ENCODE results near the gene TBX1.

The TBX1 gene

GRCh38 chr22:19761725-19762567 lies 1.4 kb downstream of the TBX1 start:
- peak overlapping the region; percentile 76 for H3K4me3 ChIP-seq (ENCODE audit: low read depth, low read length)
- TF ChIP-seq MYC (IDR thresholded peaks at IDR 0.05; ENCODE audit: low read depth, low read length): no peak
- TF ChIP-seq, protein P1, sequence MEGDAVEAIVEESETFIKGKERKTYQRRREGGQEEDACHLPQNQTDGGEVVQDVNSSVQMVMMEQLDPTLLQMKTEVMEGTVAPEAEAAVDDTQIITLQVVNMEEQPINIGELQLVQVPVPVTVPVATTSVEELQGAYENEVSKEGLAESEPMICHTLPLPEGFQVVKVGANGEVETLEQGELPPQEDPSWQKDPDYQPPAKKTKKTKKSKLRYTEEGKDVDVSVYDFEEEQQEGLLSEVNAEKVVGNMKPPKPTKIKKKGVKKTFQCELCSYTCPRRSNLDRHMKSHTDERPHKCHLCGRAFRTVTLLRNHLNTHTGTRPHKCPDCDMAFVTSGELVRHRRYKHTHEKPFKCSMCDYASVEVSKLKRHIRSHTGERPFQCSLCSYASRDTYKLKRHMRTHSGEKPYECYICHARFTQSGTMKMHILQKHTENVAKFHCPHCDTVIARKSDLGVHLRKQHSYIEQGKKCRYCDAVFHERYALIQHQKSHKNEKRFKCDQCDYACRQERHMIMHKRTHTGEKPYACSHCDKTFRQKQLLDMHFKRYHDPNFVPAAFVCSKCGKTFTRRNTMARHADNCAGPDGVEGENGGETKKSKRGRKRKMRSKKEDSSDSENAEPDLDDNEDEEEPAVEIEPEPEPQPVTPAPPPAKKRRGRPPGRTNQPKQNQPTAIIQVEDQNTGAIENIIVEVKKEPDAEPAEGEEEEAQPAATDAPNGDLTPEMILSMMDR (IDR thresholded peaks at IDR 0.05; ENCODE audit: low read depth, low read length): no peak
- TF ChIP-seq, protein P2, sequence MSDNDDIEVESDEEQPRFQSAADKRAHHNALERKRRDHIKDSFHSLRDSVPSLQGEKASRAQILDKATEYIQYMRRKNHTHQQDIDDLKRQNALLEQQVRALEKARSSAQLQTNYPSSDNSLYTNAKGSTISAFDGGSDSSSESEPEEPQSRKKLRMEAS (IDR thresholded peaks at IDR 0.05; ENCODE audit: low read depth, low read length): no peak
- TF ChIP-seq POLR2A (IDR thresholded peaks at IDR 0.05; ENCODE audit: extremely low read depth, insufficient read length): no peak
- peak; percentile 85 for DNase-seq (ENCODE audit: low read depth)

DNA sequence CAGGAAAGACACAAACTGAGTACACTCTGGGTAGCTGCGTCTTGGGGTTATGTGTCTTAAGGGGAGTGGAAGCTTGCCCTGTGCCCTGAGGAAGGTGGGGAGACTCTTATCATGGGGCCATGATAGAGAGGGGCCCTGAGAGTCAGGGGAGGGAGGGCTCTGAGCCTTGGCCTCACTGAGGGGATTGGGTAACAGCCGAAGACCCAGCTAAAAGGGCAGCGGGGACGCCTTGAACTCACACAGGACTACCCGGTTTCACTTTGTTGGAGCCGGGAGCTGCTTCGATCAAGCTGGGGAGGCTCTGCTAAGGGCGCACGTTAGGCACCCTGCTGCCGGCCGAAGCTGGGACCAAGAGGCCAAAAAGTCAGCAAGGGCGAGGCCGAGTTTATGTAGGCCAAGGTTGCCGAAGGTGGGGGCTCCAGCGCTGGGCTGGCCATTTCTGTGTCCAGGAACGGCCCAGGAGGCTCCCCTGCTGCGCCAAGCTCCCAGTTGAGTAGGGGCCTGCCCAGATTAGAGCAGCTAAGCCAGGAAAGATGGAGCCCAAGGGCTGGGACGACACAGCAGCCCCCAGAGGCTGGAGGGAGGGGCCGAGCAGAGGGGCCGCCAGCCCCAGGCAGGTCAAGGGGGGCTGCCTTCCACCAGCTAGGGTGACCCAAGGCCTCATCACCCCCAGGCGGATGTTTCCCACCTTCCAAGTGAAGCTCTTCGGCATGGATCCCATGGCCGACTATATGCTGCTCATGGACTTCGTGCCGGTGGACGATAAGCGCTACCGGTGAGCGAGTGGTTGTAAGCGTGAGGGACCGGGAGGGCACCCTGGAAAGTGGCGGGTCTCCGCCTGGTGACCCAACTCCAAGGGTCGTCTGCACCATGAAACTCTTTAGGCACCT lies 2.2 kb downstream of the TBX1 start:
- no peak for TF ChIP-seq MYC (IDR thresholded peaks at IDR 0.05; ENCODE audit: low read depth, low read length)
- TF ChIP-seq POLR2A (IDR thresholded peaks at IDR 0.05; ENCODE audit: extremely low read depth, insufficient read length): no peak
- no peak for DNase-seq (ENCODE audit: low read depth)
- H3K4me3 ChIP-seq (ENCODE audit: low read depth, low read length): peak overlapping the region; percentile 76

DNA sequence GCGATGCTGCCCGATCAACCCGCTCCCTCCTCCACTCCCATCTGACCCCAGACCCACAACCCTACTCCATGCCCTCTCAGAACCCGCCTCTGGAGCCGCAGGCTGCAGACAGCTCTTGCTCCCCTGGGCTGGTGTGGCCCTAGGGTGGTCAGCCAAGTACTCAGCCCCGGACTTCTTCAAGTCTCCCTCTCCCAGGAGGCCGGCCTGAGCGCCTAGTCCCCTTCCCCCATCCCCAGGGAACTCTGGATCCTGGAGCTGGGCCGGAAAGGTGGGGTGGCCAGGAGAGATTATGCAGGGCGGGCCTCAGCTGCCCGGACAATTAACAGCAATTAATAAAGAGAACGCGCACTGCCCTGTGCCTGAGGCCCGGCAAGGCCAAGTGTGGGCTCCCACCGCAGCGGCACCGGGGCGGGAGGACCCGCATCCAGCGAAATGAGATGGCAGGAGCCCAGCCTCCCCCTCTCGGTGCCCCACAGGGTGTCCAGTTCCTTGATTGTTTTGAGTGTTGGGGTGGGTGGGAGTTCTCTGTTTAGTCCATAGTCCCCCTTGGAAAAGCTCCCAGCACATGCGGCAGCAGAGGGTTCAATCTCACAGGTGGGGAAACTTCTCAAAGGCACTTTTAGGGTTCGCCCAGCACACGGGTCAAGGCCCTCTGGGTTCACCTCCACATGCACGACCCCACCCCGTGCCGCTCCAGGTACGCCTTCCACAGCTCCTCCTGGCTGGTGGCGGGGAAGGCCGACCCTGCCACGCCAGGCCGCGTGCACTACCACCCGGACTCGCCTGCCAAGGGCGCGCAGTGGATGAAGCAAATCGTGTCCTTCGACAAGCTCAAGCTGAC lies 3.1 kb downstream of the TBX1 start:
- TF ChIP-seq, protein P1 (IDR thresholded peaks at IDR 0.05; ENCODE audit: low read depth, low read length): no peak
- no peak for TF ChIP-seq MYC (IDR thresholded peaks at IDR 0.05; ENCODE audit: low read depth, low read length)
- no peak for TF ChIP-seq POLR2A (IDR thresholded peaks at IDR 0.05; ENCODE audit: extremely low read depth, insufficient read length)
- no peak for DNase-seq (ENCODE audit: low read depth)
- no peak overlapping the region for H3K4me3 ChIP-seq (ENCODE audit: low read depth, low read length)

GRCh38 chr22:19764299-19764593 lies 3.7 kb downstream of the TBX1 start:
- no peak for DNase-seq (ENCODE audit: low read depth)
- TF ChIP-seq, protein P1 (IDR thresholded peaks at IDR 0.05; ENCODE audit: low read depth, low read length): no peak
- TF ChIP-seq POLR2A (IDR thresholded peaks at IDR 0.05; ENCODE audit: extremely low read depth, insufficient read length): no peak
- TF ChIP-seq, protein P2 (IDR thresholded peaks at IDR 0.05; ENCODE audit: low read depth, low read length): no peak
- TF ChIP-seq MYC (IDR thresholded peaks at IDR 0.05; ENCODE audit: low read depth, low read length): no peak
- H3K4me3 ChIP-seq (ENCODE audit: low read depth, low read length): no peak overlapping the region

- TF ChIP-seq MYC (IDR thresholded peaks at IDR 0.05; ENCODE audit: low read depth, low read length): peak; percentile 48; the same call in 1 of the 2 replicates
- TF ChIP-seq POLR2A (IDR thresholded peaks at IDR 0.05; ENCODE audit: extremely low read depth, insufficient read length): no peak
- no peak overlapping the region for H3K4me3 ChIP-seq (ENCODE audit: low read depth, low read length)
- DNase-seq (ENCODE audit: low read depth): no peak
Observed at GRCh38 chr22:19764636-19765476, 4.3 kb downstream of the TBX1 start.

DNA sequence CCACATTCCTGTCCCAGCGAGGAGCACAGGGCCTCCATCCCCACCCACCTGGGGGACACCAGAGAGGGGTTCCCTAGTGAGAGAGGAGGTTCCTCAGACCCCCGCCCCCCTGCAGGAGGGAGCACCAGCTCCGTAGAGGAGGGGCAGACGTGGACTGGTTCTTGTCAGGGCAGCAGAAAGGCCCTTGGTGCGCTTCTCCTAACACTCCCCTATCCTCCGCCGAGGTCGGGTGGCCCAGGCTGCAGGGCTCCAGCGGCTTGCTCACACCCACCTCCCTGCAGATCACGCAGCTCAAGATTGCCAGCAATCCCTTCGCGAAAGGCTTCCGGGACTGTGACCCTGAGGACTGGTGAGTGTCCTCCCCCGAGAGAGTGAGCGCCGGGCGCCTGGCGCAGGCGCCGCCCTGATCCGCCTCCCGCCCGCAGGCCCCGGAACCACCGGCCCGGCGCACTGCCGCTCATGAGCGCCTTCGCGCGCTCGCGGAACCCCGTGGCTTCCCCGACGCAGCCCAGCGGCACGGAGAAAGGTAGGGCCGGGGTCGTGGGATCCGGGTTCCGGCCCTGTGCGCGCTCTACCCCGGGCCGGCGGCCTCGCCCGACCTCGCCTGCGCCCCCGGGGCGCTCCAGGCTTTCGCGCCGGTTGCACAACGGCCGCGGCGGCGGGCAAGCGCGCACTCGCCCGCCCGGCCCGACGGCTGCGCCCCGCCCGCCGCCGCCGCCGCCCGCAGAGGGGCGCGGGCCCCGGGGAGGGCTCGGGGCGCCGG lies 5.1 kb downstream of the TBX1 start:
- peak overlapping the region; percentile 25 for H3K4me3 ChIP-seq (ENCODE audit: low read depth, low read length)
- DNase-seq (ENCODE audit: low read depth): peak; percentile 83
- TF ChIP-seq, protein P1 (IDR thresholded peaks at IDR 0.05; ENCODE audit: low read depth, low read length): no peak
- TF ChIP-seq MYC (IDR thresholded peaks at IDR 0.05; ENCODE audit: low read depth, low read length) (no peak; the same call in 1 of the 2 replicates), POLR2A (IDR thresholded peaks at IDR 0.05; ENCODE audit: extremely low read depth, insufficient read length) (no peak)
- TF ChIP-seq, protein P2 (IDR thresholded peaks at IDR 0.05; ENCODE audit: low read depth, low read length): no peak

All from NB4 (cell line).